Transverse colon (tissue), 4 donors: ENCODE results near the gene TMPRSS9.

Source experiments
- CTCF ChIP-seq, 5 experiments: fragments of 200-600 bp in 3 of 5; fragments of 450-650 bp in 2 of 5; sonication (generic) in 3 of 5; IDR thresholded peaks; 1 replicate in 2 of 5; 2 replicates in 3 of 5; pipeline ENCODE4 v1.5.1; 2016 to 2017; ENCODE audit warnings: antibody characterized with exemption in 5 of 5, inconsistent platforms in 3 of 5, mild to moderate bottlenecking in 2 of 5, moderate library complexity in 1 of 5
- POLR2A ChIP-seq: fragments of 450-650 bp; IDR thresholded peaks from one replicate; pipeline ENCODE4 v1.6.1; 2016; ENCODE audit warnings: antibody characterized with exemption, mild to moderate bottlenecking, moderate library complexity
- POLR2AphosphoS5 ChIP-seq, 3 donors: sonication (generic); formaldehyde crosslinking; IDR thresholded peaks; one replicate each; pipeline ENCODE4 v1.6.1; 2016; ENCODE audit warnings: antibody characterized with exemption in 3 of 3

GRCh38 chr19:2426611-2427428 lies 66.8 kb downstream of the TMPRSS9 start:
- TF ChIP-seq CTCF (IDR thresholded peaks at IDR 0.05), result no peak
- TF ChIP-seq POLR2A, result no peak
- TF ChIP-seq POLR2AphosphoS5 (IDR thresholded peaks at IDR 0.05), result no peak
